NCI-H345 treated with DMSO at 0.1 percent for 48 hours (cell line): ENCODE data around the gene TNRC6A.
A peak's percentile ranks its signal among the peaks of the same experiment; 100 is the strongest.
"Not testable (repeated sequence)": the region's sequence is repeated elsewhere in the genome, so short reads cannot be mapped to it uniquely, and the experiment has no call there.

Experiments used
- DNase-seq: peaks from one replicate; lab custom pipeline; 2025; ENCODE audit not compliant: unreplicated experiment; lab: John Stamatoyannopoulos, UW

The TNRC6A gene

GRCh38 chr16:24723663-24724062 is 5.8 kb upstream of the TNRC6A start:
- no peak for DNase-seq

GRCh38 chr16:24728011-24728410 is 1.4 kb upstream of the TNRC6A start:
- DNase-seq, result no peak

GRCh38 chr16:24728891-24729242 is 584 bp upstream of the TNRC6A start:
- no peak for DNase-seq

GRCh38 chr16:24729951-24730815 is 732 bp downstream of the TNRC6A start:
- DNase-seq, result no peak

GRCh38 chr16:24730914-24731313 is 1.5 kb downstream of the TNRC6A start:
- DNase-seq, result no peak

- no peak for DNase-seq
Measured at GRCh38 chr16:24731722-24732419, 2.4 kb downstream of the TNRC6A start.

GRCh38 chr16:24734382-24734781 is 4.9 kb downstream of the TNRC6A start:
- no peak for DNase-seq

- no peak for DNase-seq
Measured at GRCh38 chr16:24736758-24737157, 7.3 kb downstream of the TNRC6A start.

GRCh38 chr16:24737391-24737871 is 8.0 kb downstream of the TNRC6A start:
- no peak for DNase-seq

- DNase-seq, result no peak
Measured at GRCh38 chr16:24737916-24738594, 8.6 kb downstream of the TNRC6A start.

GRCh38 chr16:24738895-24739294 is 9.4 kb downstream of the TNRC6A start:
- no peak for DNase-seq

- DNase-seq, result no peak
Measured at GRCh38 chr16:24741862-24742261, 12.4 kb downstream of the TNRC6A start.

GRCh38 chr16:24742610-24743009 is 13.2 kb downstream of the TNRC6A start:
- DNase-seq, result not testable (repeated sequence)

- DNase-seq, result no peak
Measured at GRCh38 chr16:24745391-24745790, 15.9 kb downstream of the TNRC6A start.

GRCh38 chr16:24745791-24746190 is 16.3 kb downstream of the TNRC6A start:
- DNase-seq, result no peak

- peak; percentile 61 for DNase-seq
Measured at GRCh38 chr16:24747441-24747840, 18.0 kb downstream of the TNRC6A start.

GRCh38 chr16:24748242-24748641 is 18.8 kb downstream of the TNRC6A start:
- DNase-seq, result no peak

GRCh38 chr16:24749310-24749709 is 19.9 kb downstream of the TNRC6A start:
- no peak for DNase-seq

GRCh38 chr16:24749872-24750271 is 20.4 kb downstream of the TNRC6A start:
- DNase-seq, result not testable (repeated sequence)

- DNase-seq, result no peak
Measured at GRCh38 chr16:24753000-24753399, 23.5 kb downstream of the TNRC6A start.

GRCh38 chr16:24753437-24753836 is 24.0 kb downstream of the TNRC6A start:
- no peak for DNase-seq

- DNase-seq, result no peak
Measured at GRCh38 chr16:24754543-24754942, 25.1 kb downstream of the TNRC6A start.
